ENCODE data around the gene ZNF785. TPM values are rescaled to one million over a fixed set of nuclear protein-coding genes. Genes with fewer than 3 reads are reported as not detected.
"Not testable (repeated sequence)": the region's sequence is repeated elsewhere in the genome, so short reads cannot be mapped to it uniquely, and the experiment has no call there.

ZNF785 gene
- total RNA-seq = 2.6 TPM

DNA sequence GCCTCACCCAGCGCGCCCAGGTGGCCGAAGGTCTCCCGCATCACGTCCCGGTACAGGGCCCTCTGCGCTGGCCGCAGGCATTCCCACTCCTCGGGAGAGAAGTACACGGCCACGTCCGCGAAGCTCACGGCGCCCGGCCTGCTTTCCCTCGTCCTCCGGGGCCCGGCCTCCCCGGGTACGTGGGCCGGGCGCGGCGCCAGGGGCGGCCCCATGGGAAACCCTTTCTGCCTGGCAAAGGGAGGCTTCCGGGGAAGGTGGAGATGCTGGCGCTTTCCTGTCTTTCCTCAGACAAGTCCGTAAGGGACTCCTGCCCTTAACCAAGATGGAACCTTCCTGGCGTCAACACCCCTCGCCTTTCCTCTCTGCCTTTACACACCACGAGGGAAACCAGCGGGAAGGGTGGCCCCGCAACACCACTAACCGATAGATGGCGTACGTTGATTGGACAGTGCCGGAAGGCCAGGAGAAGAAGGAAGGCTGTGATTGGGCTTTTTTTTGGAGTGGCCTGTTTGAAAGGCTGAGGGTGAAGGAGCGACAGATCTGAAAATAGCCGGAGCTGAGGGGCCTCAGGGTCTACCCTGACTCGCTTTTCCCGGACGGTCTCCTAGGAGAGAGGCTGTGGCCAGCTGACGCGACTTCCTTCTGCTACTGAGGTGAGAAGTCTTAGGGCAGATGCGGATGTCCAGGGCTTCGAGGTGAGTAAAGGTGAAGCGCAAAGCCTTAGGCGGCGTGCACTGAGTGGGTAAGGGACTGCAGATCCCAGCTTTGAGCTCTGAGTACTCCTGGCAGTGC, at the start of gene ZNF785:
TSS of gene ZNF785 (minus strand) at position 298 of the 792 bp plus-strand sequence. CDS start at position 212, 86 bp downstream.
- peak within 1 kb of the TSS; percentile 51 for H3K4me3 ChIP-seq (ENCODE audit: low read length)
- H3K27me3 ChIP-seq (ENCODE audit: insufficient read depth, low read length) = no peaks in the 10 kb centered on the region
- peaks cover 22% of the 10 kb centered on the region for H3K4me1 ChIP-seq (ENCODE audit: insufficient read depth, low read length)
- no peaks in the 10 kb centered on the region for H3K9me3 ChIP-seq (ENCODE audit: low read depth, low read length)

- Histone ChIP-seq H3K27me3 (ENCODE audit: insufficient read depth, low read length) (no peaks in the 10 kb centered on the region), H3K9me3 (ENCODE audit: low read depth, low read length) (no peaks in the 10 kb centered on the region), H3K4me1 (ENCODE audit: insufficient read depth, low read length) (peaks cover 17% of the 10 kb centered on the region), H3K4me3 (ENCODE audit: low read length) (peak overlapping the region; percentile 36)
Measured at GRCh38 chr16:30633526-30633925, 48.0 kb upstream of the ZNF785 start.

DNA sequence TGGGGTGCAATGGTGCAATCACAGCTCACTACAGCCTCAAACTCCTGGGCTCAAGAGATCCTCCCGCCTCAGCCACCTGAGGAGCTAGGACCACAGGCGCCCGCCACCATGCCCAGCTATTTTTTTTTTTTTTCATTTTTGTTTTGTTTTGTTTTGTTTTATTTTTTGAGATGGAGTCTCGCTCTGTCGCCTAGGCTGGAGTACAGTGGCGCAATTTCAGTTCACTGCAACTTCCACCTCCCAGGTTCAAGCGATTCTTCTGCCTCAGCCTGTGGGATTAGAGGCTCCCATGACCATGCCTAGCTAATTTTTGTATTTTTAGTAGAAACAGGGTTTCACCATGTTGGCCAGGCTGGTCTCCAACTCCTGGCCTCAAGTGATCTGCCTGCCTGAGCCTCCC, 47.0 kb upstream of the ZNF785 start:
- H3K4me1 ChIP-seq (ENCODE audit: insufficient read depth, low read length) = peaks cover 20% of the 10 kb centered on the region
- H3K9me3 ChIP-seq (ENCODE audit: low read depth, low read length); H3K4me3 ChIP-seq (ENCODE audit: low read length); H3K27me3 ChIP-seq (ENCODE audit: insufficient read depth, low read length): not testable (repeated sequence)

DNA sequence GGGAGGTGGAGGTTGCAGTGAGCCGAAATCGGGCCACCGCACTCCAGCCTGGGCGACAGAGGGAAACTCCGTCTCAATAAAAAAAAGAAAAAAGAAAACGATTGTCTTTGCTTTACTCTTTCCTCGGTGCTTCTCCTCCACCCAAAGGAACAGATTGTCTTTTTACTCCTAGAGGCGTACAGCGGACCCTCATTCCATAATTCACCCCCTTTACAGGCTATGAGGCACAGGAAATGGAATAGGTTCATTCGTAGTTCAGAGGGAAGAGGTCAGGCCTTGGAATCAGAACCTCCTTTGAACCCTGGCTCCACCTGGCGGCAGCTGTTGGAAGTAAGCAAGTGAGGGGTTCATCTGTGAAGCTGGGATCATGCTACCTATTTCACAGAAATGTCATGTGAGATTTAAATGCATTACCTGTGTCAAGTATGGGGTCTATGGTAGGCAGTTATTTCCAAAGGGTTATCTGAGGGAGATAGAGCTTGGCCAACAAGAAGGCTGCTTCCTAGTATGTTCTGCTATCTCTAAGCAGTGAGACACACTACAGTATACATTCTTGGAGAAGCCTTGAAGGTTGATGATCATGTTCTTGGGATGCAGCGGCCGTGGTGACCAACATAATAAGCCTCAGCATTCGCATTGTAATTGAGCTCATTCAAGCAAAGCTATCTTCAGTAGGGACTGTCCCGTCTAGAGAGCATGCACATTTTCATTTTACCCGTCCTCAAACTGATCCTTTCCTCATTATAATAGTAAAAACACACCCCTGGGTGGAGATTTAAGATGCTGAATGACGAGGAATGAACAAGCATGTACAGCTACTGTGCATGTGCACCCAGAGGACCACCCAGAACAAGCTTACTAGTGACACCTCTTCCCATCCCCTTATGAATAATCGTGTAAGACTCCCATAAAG, 43.4 kb upstream of the ZNF785 start:
- Histone ChIP-seq H3K4me3 (ENCODE audit: low read length) (peak overlapping the region; percentile 16), H3K27me3 (ENCODE audit: insufficient read depth, low read length) (no peaks in the 10 kb centered on the region), H3K4me1 (ENCODE audit: insufficient read depth, low read length) (peaks cover 14% of the 10 kb centered on the region), H3K9me3 (ENCODE audit: low read depth, low read length) (no peaks in the 10 kb centered on the region)

DNA sequence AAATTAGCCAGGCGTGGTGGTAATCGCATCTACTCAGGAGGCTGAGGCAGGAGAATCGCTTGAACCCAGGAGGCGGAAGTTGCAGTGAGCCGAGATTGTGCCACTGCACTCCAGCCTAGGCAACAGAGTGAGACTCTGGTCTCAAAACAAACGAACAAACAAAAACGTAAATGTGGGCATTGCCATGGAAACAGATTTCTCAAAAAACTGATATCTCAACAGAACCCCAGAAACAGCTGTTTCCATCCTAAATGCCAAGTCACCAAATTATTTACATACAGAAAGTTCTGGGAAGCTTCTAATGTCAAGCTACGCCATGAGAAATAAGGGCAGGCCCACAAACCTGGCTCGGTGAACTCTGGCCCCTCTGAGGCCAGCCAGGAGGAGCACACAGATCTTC, 40.7 kb upstream of the ZNF785 start:
- Histone ChIP-seq H3K9me3 (ENCODE audit: low read depth, low read length) (no peaks in the 10 kb centered on the region), H3K4me3 (ENCODE audit: low read length) (no peak overlapping the region), H3K27me3 (ENCODE audit: insufficient read depth, low read length) (no peaks in the 10 kb centered on the region), H3K4me1 (ENCODE audit: insufficient read depth, low read length) (peaks cover 7% of the 10 kb centered on the region)

DNA sequence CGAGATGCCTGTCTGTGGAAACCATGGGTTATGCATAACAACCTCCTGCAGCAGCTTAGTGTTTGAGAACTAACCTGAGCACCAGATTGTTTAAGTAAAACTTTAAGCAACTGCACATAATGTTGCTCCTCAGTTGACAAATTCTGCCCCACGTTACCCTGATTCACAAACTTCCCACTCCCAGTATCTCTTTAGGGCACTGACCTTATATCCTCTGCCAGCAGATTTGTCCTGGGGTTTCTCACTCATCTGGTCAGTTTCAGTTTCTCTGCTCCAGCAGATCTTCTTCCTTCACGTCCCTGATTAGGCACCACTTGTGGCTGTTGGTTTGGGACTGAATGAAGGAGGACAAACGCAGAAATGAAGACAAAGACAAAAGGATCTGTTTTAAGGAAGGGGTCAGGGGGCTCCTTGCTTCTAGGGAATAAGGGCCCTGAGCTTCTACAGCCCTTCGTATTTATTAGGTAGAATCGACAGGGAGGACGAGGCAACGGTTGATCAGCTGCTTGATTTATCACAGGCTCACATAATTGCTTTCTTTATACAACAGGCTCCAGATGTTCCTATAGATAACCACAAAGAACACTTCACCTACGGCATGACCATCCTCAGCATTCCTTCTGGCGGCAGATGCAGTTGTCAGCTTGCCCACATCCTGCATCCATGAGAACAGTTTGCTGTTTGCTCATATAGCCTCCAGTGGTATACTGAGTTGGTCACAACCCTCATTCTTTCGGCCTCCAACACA, 38.2 kb upstream of the ZNF785 start:
- Histone ChIP-seq H3K9me3 (ENCODE audit: low read depth, low read length) (no peaks in the 10 kb centered on the region), H3K27me3 (ENCODE audit: insufficient read depth, low read length) (no peaks in the 10 kb centered on the region), H3K4me3 (ENCODE audit: low read length) (no peak overlapping the region), H3K4me1 (ENCODE audit: insufficient read depth, low read length) (peaks cover 4% of the 10 kb centered on the region)

DNA sequence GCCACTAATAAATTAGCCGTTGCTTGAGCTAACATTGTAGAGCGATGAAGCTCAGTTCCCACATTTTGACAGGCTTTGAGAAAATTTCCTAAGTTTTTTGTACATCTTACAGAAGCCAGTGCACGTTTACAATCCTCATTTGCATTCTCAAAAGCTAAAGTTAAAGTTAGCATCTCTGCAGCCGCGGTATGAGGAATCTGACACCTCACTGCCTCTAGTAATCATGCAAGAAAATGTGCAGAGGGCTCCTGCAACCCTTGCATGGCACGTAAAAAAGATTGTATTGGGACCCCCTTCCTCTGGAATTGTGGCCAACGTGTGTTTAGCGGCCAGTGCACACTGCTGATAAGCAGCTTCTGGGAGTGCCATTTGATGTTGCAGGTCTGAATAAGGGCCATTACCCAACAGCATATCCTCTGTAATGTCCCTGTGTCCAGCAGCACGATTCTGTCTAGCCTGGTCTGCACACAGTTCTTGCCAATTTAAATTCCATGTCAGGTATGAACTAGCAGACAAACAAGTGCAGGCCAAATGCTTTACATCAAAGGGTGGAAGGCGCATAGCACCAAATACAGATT, 37.0 kb upstream of the ZNF785 start:
- H3K4me3 ChIP-seq (ENCODE audit: low read length) = no peak overlapping the region
- H3K27me3 ChIP-seq (ENCODE audit: insufficient read depth, low read length) = no peaks in the 10 kb centered on the region
- no peaks in the 10 kb centered on the region for H3K9me3 ChIP-seq (ENCODE audit: low read depth, low read length)
- no peaks in the 10 kb centered on the region for H3K4me1 ChIP-seq (ENCODE audit: insufficient read depth, low read length)

DNA sequence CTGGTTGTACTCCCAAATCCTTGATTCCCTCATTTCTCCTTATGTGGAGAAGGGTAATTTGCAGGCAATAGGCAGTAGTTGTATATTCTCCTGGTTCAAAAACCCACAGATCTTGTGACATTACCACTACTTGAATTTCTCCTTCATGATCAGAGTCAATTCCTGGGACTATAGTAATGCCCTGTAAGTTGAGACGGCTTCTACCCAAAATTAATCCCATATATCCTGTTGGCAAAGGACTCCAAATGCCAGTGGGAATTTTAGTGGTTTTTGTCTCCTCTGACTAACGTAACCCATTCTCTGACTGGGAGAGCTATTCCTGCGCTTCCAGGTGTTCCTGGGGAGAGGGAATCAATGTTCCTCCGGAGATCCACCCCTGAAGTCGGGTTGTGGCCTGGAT, 36.3 kb upstream of the ZNF785 start:
- Histone ChIP-seq H3K4me3 (ENCODE audit: low read length) (no peak overlapping the region), H3K4me1 (ENCODE audit: insufficient read depth, low read length) (no peaks in the 10 kb centered on the region), H3K9me3 (ENCODE audit: low read depth, low read length) (no peaks in the 10 kb centered on the region), H3K27me3 (ENCODE audit: insufficient read depth, low read length) (no peaks in the 10 kb centered on the region)

DNA sequence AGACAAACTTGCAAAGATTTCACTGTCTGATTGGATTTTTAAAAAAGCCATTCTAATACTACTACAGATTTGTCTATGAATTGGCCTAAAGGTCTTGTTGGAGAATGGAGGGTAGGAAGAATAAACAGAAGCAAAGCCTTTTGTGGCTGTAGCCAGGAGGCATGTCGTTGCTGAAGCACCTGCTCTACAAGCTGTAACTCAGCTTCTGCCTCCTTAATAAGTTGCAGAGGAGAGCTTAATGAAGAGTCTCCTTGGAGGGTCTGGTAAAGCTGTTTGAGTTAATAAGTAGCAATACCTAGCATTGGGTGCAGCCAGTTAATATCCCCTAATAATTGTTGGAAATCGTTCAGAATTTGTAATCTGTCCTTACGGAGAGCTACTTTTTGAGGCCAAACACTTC, 34.7 kb upstream of the ZNF785 start:
- Histone ChIP-seq H3K4me3 (ENCODE audit: low read length) (no peak overlapping the region), H3K27me3 (ENCODE audit: insufficient read depth, low read length) (no peaks in the 10 kb centered on the region), H3K4me1 (ENCODE audit: insufficient read depth, low read length) (no peaks in the 10 kb centered on the region), H3K9me3 (ENCODE audit: low read depth, low read length) (no peaks in the 10 kb centered on the region)

GRCh38 chr16:30619638-30620037, 34.1 kb upstream of the ZNF785 start:
- Histone ChIP-seq H3K4me1 (ENCODE audit: insufficient read depth, low read length) (no peaks in the 10 kb centered on the region), H3K27me3 (ENCODE audit: insufficient read depth, low read length) (no peaks in the 10 kb centered on the region), H3K4me3 (ENCODE audit: low read length) (no peak overlapping the region), H3K9me3 (ENCODE audit: low read depth, low read length) (no peaks in the 10 kb centered on the region)

DNA sequence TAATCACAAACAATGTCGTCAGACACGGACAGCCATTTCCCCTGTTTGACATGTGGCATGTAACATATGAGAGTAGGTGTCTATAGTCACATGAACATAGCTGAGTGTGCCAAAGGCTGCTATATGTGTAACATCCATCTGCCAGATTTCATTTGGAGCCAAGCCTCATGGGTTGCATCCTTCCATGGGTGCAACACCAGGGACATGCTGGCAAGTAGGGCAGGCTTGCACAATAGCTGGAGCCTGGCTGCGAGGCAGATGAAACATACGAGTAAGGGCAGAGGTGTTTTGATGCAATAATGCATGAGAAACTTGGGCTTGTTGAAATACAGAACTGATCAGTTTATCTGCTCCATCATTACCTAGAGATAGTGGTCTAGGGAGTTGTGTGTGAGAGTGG, 33.7 kb upstream of the ZNF785 start:
- no peaks in the 10 kb centered on the region for H3K9me3 ChIP-seq (ENCODE audit: low read depth, low read length)

GRCh38 chr16:30615358-30616091, 30.0 kb upstream of the ZNF785 start:
- no peaks in the 10 kb centered on the region for H3K9me3 ChIP-seq (ENCODE audit: low read depth, low read length)
- H3K4me3 ChIP-seq (ENCODE audit: low read length) = no peak overlapping the region
- H3K27me3 ChIP-seq (ENCODE audit: insufficient read depth, low read length) = no peaks in the 10 kb centered on the region
- peaks cover 12% of the 10 kb centered on the region for H3K4me1 ChIP-seq (ENCODE audit: insufficient read depth, low read length)

More for the DNA sequence above, 33.7 kb upstream of the ZNF785 start:
- H3K27me3 ChIP-seq (ENCODE audit: insufficient read depth, low read length) = no peaks in the 10 kb centered on the region
- H3K4me3 ChIP-seq (ENCODE audit: low read length) = no peak overlapping the region
- H3K4me1 ChIP-seq (ENCODE audit: insufficient read depth, low read length) = peaks cover 4% of the 10 kb centered on the region

DNA sequence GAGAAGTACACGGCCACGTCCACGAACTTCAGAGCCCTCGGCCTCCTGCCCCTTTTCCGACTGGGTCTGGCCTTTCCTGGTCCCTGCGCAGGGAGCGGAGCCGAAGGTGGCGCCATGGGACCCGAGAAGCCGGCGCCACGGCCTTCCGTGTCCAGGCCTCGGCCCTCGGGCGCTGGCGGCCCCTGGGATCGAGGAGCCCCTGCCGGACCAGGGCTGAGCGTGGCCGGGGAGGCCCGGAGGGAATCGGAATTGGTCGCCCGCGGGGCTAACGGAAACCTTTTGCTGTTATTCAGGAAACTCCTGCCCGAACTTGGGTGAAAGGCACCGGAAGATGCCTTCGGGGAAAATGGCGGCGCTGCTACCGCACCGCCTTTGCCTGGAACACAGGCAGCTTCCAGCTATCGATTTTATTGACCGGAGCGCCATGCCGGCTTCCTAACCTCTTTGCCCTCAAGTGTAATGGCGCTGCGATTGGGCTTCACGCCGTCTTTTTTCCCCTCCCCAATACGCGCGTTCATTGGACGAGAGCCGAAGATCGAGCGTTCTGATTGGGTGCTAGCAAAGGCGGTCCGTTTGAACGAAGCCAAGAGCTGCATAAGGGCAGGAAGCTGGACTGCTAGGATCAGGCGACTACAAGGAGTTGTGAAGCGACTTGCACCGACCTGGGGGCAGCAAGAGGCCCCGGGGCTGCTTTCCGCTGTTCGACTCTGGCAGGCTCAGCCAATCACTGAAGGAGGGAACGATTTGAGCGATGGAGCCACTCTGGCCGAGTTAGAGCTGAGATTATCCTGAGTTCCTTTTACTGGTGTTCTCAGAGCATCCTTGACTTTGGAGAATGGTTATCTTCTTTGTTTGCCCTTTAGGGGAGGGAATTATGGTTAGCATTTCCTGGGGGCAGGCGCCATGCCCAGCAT, 24.7 kb upstream of the ZNF785 start, which contains the start of gene ZNF689:
TSS of gene ZNF689 (minus strand) at position 464 of the 914 bp plus-strand sequence. CDS start at position 116, 348 bp downstream.
- H3K4me3 ChIP-seq (ENCODE audit: low read length) = peak within 1 kb of the TSS; percentile 84
- H3K9me3 ChIP-seq (ENCODE audit: low read depth, low read length) = no peaks in the 10 kb centered on the region
- H3K27me3 ChIP-seq (ENCODE audit: insufficient read depth, low read length) = no peaks in the 10 kb centered on the region
- H3K4me1 ChIP-seq (ENCODE audit: insufficient read depth, low read length) = peaks cover 40% of the 10 kb centered on the region
